HG03575 (cell line): ENCODE measurements around the gene KCNC3.

ENCODE experiments used
- ATAC-seq: cut with Tn5 transposase; IDR thresholded peaks from one replicate; pipeline ENCODE4 v1.9.1; 2021; ENCODE audit not compliant: unreplicated experiment, insufficient number of reproducible peaks, low FRiP score; ENCODE audit errors: extremely low read depth

The KCNC3 gene

DNA sequence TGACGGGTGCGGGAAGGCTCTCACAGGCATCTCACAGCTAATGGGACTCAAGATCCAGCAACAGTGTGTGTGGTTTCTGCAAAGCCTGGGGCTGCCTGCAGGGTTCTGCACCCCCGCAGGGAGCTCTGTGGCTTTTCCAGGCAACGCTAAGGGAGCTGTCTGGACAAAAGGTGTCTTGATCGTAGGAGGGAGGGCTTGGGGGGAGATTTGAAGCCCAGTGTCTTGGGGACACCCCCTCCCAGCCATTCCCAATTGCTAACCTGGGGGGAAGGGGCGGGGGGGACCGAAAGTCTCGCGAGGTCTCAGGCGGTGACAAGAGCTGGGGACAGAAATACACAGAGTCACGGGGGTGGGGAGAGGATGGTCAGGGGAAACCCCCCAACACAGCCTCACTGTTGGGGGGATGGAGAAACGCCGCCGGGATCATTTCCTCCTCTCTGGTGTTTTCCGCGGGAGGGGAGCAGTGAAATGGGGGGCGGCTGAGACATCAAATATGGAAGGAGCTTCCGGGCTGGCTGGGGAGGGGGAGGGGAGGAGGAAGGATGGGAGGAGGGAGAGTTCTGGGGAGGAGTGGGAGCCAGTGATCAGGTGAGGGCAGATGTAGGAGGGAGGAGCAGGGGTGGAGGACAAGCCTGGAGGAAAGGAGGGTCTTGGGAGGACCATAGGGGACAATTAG lies 13.3 kb downstream of the KCNC3 start:
- ATAC-seq: no peak

DNA sequence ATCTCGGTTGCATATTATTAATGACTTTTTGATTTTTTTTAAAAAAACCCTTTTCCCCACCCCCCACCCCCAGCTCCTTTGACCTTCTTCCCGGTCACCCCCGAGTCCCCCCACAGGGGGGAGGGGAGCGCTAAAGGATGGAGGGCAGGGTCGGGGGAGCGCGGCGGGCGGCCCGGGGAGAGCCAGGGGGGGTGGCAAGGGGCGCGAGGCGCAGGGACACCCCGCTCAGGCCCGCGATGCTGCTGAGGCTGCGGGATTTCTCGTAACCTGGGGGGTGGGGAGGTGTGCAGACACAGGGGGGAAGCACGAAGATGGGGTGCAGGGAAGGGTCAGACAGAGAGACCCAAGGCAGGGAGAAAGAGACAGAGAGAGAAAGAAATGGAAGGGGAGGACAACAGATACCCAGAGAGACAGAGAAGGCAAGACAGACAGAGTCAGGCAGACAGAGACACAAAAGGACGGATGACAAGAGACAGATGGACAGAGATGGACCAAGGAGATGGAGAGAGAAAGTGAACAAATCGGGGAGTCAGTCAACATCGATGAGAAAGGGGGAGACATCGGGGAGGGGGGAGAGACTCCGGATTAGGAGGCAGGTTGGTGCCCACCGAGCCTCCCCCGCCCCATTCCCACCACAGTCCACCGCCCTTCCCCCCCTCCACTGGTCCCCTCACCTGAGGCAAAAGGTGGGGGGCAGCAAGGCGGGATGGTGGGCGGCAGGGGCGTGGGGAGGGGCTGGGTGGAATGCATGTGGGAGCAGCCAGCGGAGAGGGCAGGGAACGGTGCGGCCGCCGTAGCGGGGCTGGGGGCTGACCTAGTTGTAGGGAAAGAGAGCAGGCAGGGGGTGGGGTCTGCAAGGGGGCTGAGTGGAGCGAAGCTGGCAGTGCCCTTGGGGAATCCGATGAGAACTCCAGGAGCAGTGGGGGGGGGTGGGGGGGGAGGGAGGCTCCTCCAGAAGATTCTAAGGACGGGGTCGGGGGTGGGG lies 14.2 kb downstream of the KCNC3 start:
- no peak for ATAC-seq

DNA sequence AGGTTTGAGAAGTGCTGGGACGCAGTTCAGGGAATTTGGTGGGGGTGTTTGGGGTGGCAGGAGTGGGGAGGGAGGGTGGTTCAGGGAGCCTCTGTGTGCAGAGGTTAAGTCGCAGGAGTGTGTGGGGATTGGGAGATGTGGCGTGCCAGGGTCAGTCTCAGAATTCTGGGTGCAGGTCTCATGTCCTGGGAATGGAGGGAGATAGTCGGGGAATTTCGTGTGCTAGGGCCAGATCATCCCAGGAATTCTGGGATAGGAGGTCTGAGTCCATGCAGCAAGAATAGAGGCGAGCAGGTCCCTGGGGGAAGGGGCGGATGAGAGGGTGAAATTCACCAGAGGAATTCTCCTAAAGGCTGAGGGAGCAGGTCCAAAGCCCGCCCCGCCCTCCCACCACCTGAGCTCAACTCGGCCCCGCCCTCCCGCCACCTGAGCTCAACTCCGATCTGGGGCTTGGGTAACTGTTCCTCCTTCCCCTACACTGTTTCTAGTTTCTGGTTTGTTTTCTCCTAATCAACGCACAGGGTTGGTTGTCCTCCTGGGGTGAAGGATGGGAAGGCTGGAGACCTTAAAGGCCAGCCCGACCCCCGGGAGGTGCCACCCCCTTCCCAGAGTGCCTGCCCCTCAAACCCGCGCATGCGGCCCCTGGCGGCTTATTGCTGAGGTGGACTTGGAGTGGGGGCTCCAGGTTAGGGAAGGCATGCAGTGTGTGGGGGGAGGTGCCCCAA lies 15.2 kb downstream of the KCNC3 start:
- no peak for ATAC-seq

DNA sequence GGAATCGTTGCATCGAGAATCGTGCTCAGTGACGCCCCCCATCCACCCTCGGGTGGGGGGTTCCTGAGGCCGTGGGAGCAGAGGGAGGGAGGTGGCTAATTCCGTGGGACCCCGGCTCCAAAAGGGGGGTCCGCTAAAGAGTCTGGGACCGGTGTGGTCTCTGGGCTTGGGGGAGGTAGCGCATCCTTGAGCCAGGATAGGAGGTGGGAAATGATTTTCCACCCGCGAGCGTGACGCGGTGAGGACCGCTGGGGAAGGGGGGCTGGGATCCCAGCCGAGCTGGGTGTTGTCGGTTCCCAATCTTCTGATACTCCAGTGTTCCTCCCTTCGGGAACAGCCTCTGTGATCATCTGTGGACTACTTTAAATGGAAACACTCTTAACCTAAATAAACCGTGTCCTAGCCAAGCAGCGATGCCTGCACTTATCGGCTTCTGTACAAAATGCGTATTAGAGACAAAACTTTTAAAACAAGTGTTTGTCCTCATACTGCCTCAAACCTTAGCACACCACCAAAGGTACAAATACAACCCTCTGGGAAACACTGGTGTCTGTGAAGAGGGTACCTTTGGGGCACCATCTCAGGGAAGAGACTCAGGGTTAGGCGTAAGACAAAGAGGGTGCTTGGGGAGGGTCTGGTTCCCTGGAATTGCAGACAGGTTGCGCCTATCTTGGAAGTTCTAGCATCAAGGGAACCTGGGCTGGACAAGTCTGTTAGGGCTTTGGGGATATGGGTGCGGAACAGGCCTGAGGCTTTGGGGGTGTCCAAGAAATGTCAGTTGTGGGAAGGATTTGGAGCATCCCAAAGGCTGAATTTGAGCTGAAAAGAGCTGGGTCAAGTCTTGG lies 16.0 kb downstream of the KCNC3 start:
- ATAC-seq: no peak

DNA sequence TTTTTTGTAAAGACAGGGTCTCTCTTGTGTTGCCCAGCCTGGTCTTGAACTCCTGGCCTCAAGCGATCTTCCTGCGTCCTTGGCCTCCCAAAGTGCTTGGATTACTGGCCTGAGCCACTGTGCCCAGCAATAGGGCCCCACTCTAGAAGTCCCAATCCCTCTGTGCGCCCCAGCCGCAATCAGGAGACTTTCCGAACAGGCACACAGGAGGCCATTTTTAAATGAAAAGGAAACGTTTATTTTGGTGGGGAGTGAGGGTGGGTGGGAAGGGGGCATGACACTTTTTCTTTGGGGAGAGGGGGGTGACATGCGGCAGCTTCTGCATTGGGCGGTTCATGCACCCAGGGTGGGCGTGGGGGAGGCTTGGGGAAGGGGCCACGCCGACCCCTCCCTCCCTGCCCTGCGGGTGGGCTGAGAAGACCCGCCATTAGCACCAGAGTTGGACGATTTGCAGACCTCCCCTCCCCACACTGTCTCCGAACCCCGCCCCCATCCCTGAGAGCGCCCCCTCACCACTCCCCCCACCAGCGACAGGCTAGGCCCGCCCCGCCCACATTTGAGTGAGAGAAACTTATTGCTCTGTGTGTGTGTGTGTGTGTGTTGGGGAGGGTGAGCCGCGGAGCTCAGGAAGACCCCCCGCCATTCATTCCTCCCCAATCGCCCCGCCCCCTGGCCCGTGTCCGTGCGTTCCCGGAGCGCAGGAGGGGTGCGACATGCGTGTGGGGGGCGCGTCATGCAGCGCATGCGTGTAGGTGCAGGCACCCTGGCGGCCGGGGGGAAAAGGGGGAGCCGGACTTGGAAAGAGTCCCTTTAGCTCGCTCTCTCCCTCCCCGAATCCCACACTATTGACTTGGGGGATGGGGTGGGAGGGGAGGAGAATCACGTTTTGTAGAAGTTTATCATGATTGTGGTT lies 17.2 kb downstream of the KCNC3 start:
- ATAC-seq: no peak

DNA sequence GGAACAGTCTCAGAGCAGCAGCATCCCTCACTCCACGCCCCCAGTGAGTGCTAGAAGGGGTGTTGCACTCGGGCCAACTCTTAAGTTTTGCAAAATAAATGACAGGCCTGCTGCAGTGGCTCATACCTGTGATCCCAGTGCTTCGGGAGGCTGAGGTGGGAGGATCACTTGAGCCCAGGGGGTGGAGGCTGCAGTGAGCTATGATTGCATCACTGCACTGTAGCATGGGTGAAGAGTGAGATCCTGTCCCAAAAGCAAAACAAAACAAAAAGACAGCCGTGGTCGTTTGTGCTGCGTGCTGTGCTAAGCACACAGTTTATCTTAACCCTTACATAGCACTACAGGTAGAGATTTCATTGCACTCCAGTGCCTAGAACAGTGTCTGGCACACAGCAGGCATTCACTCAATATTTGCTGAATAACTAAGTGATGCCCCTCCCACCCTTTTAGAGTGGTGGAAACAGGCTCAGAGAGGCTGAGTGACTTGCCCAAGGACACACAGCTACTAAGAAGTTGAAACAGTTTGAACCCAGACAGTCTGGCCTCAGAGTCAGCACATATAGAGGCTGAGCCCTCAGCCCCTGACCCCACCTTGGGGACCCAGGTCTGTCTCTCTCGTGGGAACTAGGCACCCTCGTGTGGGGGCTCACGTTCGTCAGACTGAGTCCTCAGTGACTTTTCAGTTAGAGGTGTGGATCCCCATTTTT lies 18.3 kb downstream of the KCNC3 start:
- no peak for ATAC-seq

DNA sequence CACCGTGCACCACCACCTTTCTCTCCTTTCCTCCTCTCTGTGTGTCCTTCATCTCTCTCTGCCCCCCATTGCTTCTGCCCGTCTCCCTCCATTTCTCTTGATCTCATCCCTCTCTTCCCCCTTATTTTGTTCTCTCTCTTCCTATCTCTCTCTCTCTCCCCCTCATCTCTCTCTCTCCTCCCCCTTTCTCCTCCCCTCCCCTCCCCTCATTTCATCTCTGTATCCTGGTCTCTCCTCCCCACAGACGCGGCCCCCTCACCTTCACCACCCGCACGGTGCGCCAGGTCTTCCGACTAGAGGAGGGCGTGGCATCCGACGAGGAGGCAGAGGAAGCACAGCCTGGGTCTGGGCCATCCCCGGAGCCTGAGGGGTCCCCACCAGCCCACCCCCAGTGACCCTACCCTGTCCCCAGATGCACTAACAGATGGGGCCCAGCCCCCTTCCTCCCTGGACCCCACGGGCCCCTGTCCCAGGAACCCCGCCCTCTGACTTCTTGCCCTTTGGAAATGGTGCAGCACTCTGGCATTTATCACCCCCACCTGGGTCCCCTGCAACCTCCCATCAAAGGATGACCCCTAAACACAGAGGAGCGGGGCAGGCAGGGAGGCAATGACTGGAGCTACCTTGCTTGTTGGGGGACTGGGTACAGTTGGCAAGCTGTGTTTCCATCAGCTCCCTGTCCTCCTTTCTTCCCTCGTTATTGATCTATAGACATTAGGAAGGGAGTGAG lies 19.6 kb downstream of the KCNC3 start:
- ATAC-seq: no peak

DNA sequence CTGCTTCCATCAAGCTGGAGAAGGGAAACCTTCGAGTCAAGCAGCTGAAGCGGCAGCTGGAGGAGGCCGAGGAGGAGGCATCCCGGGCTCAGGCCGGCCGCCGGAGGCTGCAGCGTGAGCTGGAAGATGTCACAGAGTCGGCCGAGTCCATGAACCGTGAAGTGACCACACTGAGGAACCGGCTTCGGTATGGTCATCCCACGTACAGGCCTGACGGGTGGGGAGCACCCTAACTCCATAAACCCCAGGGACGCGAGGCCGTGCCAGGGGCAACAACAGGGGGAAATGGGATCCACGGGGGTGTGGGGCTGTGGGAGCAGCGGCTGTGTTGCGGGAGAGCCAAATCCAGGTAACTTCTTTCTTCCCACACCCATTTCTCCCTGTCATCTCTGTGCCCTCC lies 20.2 kb downstream of the KCNC3 start:
- no peak for ATAC-seq

DNA sequence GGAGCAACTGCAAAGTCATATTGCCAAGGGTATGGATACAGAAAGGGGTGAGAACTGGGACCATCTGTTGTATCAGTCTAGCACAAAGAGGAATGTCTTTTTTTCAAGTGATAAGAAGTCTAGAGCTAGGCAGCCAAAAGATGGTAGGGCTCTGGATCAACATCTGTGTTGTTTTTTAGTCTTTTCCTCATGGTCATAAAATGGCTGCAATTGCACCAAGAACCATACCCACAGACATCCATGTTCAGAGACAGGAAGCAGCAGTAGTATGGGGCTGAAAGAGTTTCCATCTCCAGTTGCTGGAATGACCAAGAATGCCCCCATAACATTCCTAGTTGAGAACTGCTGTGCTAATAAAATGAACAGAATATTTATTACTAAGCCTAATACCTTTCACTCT lies 25.6 kb downstream of the KCNC3 start:
- no peak for ATAC-seq

DNA sequence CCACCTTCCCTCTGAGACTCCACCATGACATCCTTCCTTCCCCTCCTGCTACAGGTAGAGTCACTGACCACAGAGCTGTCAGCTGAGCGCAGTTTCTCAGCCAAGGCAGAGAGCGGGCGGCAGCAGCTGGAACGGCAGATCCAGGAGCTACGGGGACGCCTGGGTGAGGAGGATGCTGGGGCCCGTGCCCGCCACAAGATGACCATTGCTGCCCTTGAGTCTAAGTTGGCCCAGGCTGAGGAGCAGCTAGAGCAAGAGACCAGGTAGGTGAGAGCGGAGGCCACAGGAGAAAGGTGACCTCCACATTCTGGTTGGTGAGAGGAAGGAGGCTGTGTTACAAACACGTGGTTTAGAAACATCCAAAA lies 27.6 kb downstream of the KCNC3 start:
- no peak for ATAC-seq

DNA sequence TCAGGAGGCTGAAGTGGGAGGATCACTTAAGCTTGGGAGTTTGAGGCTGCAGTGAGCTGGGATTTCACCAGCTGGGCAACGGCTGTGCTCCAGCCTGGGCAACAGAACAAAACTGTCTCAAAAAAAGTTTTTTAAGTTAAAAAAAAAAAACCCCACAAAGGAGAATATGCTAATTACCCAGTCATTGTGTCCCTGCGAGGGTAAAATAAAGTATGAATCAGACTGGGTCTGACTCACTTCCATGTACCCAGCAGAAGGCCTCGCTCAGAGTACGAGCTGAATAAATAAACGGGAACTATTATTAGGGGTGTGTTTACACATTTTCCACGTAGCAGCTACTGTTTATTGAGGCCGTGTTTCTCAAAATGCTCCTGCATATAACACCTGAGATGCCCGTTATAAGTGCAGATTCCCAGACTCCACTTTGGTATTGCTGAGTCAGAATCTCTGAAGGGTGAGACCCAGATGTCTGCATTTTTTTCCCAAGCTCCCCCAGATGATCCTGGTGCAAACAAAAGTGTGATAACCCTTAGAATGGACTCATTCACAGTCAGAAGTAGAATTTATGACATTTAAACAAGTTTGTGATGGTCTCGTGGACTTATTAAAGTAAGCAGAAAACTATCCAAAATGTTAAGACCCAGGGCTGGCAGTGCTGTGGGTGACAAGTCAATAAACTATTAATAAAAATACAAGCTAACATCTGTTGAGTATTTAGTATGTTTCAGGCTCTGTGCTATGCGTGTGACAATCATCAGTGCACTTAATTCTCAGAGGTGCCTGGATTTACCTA lies 28.2 kb downstream of the KCNC3 start:
- no peak for ATAC-seq

DNA sequence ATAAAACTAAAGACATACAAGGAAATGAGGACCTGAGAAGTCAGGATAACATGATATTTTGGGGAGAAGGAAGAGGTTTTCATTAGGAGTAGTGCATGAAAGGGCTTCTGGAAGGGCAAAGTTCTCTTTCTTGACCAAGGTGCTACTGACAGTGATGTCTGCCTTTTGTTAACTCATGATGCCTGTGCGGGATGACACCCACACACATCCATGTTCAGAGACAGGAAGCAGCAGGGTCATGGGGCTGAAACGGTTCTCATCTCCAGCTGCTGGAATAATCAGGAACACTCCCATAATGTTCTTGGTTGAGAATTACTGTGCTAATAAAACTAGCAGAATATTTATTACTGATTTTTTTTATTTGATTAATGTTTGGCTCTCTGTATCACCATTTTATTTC lies 29.1 kb downstream of the KCNC3 start:
- ATAC-seq: no peak

DNA sequence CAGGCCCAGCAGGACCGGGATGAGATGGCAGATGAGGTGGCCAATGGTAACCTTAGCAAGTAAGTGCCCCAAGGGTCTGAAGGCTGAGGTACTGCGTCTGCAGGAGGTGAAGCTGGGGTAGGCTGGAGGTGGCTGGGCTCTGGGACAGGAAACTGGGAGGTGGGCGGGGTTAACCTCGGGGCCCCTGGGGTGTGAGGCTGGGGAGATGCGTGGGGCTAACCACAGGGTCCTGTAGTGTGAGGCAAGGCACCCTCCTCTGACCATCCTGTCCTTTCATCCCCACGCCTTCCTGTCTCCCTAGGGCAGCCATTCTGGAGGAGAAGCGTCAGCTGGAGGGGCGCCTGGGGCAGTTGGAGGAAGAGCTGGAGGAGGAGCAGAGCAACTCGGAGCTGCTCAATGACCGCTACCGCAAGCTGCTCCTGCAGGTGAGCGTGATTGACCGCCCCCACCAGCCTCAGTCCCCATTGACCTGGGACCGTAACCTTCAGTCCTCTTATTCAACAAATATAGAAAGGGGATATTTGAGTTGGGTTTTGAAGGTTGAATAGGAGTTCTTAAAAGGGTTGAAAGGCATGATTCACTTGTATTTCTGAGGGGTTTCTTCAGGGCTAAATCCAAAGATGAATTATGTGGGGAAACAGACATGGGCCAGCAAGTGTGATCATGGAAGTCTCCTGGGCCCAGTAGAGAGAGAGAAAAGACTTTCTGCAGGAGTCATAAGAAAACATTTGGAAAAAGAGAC lies 35.7 kb downstream of the KCNC3 start:
- ATAC-seq: no peak

DNA sequence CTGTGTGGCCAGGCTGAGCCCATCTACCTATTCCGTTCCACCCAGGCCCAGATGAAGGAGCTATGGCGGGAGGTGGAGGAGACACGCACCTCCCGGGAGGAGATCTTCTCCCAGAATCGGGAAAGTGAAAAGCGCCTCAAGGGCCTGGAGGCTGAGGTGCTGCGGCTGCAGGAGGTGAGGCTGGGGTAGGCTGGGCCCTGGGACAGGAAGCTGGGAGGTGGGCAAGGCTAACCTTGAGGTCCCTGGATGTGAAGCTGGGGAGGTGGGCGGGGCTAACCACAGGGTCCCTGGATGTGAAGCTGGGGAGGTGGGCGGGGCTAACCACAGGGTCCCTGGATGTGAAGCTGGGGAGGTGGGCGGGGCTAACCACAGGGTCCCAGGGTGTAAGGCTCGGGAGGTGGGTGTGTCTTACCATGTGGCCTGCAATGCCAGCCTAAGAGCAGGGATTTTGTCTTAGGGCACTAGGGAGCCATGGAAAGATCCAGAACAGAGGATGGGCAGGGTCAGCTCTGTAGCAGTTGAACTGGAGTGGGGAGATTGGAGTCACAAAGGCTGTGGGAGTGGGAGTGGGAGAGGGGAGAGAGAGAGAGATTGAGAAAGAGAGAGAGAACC lies 36.9 kb downstream of the KCNC3 start:
- no peak for ATAC-seq

DNA sequence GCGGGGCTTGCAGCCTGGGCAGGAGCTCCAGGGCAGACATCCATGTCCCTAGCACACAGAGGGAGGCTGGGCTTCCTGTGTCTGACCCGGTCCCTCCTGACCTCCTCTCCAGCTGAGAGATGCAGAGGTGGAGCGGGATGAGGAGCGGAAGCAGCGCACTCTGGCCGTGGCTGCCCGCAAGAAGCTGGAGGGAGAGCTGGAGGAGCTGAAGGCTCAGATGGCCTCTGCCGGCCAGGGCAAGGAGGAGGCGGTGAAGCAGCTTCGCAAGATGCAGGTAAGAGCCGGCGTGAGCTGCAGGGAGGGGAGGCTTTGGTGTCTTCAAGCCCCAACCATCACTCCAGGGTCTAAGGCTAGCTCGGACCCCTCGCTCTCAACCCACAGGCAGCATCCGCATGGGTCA lies 38.4 kb downstream of the KCNC3 start:
- ATAC-seq: no peak
